IPS-NIHi11 (cell line): ENCODE data around the gene ATP9B.
A peak's percentile ranks its signal among the peaks of the same experiment; 100 is the strongest.

Source experiments
- DNase-seq: peaks from one replicate; pipeline ENCODE4 v3.0.0; 2012; ENCODE audit warnings: mixed read lengths, low spot score

The ATP9B gene

DNA sequence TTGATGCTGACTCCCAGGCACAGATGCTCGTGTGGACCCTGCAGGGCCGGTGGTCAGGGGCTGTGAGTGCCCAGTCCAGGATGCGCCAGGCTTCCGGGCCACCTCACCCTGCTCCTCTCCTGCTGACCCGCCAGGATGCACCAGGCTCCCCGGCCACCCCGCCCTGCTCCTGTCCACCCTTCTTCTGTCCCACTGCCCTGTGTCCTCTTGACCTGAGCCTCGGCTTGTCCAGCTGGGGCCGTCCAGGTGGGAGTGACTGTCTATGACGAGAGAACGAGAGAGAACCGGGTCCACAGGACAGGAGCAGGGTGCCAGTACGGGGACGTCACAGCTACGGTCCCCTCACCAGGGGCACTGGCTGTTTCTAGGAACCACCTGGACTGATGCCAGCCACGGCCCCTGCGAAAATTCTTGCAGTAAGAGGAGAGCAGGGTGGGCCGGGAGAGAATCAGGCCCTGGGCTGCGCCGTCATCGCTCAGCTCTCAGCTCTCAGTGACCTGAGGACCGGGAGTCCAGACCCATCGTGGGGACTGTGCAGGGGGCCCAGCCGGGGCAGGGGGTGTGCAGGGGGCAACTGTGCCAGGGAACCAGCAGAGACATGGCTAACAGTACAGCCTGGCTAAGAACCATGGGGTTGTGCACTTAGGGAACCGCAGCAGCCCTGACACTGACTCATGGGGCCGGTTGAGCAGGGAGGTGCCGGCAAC lies 313.6 kb downstream of the ATP9B start:
- no peak for DNase-seq

DNA sequence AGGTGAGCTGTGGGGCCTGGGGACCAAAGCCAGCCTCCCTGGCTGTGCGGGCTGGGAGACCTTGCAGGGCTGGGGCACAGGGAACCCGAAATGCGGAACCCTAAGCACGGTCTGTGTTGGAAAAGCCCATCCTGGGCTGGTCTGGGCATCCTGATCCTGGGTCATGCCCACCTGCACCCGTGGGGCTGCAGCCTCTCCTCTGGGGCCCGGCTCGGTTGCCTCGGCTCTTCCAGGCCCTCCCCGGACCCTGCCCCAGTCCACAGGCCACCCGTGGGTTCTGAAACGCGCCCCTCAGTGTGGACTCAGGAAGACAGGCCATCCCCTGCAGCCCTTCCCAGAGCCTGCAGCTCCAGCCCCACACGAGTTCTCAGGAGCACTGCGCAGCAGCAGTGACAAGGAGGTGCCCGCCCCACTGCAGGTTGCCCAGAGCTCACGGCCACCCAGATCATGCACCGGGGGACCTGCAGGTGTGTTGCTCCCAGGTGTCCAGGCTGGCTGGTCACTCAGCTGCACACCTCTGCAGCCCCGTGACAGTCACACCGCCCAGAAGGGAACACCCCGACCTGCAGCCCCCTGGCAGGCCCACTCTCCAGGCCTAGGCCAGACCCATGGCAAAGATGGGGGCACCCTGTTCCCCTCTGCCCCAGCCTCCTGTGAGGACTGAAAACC lies 314.3 kb downstream of the ATP9B start:
- no peak for DNase-seq

DNA sequence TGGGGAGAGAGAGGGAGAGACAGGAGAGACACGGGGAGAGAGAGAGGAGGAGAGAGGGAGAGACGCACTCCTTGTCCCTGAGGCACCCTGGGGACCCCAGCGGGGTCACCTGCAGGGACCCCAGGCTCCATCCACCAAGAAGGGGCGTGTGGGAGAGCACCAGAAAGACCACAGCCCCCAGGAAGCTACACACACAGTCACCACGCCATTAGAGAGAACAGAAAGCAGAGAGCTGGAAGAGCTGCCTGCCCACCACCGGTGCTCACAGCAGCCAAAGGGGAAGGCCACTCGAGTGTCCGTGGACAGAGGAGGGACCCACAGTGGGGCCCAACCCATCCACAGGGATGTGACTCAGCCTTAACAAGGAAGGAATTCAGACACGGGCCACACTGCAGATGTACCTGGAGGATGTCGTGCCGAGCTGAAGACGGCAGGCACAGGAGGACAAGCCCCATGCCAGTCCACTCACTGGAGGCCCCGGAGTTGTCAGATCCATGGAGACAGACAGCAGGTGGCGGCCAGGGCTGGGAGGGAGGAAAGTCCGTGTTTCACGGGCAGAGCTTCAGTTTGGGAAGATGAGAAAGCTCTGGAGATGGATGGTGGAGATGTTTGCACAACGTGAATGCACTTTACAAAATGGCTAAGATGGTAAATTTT lies 315.1 kb downstream of the ATP9B start:
- DNase-seq: no peak

DNA sequence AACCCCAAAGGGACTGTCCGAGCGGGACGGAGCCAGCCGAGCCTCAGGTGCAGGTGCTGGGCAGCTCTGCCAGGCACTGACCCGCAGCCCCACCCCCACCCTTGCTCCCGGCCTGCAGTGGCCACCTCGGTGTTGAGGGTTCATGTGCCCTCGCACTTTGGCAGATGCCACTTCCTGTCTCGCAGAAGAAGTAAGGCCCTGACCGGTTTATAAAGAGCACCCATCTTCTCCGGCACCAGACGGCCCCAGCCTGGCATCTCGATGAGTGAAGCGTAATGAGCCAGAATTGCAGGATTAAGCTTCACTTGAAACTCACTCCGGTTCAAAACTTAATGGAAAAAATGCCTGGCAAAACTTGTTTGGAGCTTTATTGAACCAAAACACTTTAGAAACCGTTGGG lies 315.6 kb downstream of the ATP9B start:
- DNase-seq: no peak

DNA sequence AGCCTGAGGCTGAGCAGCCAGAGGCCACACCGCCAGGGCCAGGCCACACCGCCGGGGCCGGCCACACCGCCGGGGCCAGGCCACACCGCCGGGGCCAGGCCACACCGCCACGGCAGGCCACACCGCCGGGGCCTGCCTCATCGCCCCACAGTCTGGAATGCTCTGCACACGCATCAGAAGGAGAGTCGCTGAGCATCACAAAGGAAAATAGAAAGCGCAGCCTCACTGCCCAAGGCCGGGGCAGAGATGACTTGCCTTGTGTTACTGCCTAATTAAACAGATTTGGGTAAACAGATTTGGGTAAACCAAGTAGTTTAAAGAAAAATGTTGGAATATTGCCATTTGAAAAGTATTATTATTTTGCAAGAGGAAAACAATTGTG lies 316.1 kb downstream of the ATP9B start:
- DNase-seq: no peak

DNA sequence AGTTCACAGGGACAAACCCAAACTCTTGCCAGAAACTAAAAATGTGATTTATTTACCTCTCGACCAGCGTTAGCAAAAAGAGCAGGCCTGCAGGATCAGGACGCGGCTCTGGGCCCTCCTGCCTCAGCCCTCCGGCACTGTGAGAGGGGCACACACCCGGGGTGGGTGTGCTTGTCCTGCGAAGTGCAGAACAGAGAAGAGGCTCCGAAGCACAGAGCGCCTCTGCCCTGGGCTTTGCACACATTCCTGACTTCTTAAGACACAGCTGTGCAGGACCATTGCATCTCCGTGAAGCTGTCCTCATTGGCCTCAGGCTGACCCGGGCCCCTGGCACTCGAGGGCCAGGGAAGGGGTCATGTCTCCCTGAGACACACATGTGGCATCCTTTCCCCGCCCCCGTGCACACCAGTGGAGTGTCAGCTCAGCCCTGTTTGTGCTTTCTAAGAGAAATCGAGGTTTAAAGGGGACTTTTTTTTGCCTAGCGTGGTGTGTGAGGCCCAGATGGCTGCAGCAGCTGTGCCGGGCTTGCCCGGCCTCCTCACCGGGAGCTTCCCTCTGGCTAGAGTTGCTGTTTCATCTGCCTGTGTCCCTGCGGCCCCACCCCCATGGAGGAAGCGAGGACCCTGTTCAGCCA lies 316.6 kb downstream of the ATP9B start:
- no peak for DNase-seq

DNA sequence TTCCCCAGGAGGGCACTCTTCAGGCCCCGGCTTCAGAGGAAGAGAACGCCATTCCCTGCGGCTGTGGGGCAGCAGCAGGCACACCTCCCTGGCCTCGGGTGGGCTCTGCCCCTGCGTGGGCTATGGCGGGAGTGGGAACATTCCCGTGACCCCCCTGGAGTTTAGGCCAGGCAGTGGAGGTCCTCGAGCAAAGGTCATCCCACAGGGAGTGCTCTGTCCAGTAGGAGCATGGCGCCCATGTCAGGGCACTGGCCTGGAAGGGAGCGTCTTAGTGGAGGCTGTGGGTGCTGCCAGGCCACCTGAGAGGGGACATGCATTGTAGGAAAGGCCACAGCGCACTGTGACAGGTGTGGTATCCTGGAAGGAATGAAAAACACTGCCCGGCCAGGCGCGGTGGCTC lies 317.4 kb downstream of the ATP9B start:
- DNase-seq: no peak

DNA sequence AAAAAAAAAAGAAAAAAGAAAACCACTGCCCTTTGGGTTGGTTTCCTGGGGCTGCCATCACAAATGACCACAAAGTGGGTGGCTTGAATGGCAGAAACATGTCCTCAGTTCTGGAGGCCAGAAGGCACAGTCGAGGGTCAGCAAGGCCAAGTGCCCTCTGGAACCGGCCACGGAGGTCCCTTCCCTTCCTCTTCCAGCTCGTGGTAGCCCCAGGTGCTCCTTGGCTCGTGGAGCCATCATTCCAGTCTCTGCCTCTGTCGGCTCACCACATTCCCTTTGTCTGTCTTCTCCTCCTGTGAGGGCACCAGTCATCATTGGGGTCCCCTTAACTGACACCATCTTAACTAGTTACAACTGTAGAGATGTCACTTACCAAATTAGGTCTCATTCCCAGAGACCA lies 318.0 kb downstream of the ATP9B start:
- DNase-seq: no peak

DNA sequence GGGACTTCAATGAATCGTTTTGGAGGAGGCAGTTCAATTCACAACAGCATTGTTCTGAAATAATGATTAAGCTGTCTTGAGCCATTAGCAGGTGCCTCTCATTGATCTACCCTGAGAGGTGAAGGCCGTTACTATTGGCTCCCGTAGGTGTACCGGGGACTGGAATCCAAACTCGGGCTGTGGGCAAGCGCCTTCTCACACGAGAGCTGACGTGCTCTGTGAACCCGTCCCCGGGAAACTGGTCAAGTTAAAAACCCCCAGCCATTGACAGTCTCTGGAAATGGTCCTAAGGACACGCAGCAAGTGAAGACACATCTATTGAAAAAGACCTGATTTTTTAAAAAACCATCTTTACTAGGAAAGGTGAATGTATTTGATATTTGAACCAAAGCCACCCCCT lies 318.4 kb downstream of the ATP9B start:
- DNase-seq: no peak

DNA sequence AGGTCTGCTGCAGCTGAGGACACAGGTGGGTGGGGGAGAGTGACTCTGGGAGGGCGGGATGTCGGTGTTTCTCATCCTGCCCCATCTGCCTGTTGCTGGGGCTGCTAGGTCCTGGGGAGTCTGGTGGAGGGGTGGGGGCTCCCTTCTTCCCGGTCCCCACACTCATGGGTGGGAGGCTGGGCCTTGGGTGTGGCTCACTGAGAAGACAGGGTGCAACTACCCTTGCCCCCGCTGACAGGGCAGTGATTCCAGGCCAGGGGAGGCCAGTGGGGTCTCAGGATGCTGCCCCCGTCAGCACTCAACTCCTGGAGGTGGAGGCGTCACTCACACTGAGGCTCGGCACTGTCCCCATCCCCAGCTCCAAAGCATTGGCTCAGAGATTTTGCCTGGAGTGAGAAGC lies 318.8 kb downstream of the ATP9B start:
- no peak for DNase-seq

DNA sequence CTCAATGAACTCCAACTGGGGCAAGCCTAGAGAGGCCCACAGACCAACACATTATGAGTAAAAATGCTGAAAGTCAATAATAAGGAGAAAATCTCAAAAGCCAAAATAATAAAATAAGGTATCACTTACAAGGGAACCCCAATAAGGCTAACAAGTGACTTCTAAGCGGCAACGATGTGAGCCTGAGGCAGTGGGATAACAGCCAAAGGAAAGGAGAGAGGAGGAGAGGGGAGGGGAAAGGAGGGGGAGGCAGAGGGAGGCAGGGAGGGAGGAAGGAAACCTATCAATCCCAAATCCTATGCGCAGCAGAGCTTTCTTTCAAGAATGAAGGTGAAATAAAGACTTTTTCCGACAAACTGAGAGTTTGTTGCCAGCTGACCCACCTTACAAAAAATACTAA lies 320.5 kb downstream of the ATP9B start:
- no peak for DNase-seq

DNA sequence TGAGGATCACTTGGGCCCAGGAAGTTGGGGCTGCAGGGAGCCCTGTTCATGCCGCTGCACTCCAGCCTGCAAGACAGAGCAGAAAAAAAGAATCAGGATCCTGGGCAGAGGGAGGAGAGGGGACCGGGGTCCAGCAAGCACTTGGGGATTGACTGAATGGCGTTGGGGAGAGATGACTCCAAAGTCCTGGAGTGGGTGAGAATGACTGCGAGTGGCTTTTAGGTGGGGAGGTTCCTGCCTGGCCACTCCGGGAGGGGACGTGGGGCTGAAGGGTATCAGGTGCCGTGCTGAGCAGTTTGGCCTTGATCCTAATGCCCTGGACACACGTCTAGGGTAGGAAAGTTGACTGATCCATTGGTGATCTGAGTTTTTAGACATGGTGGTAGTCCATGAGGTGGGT lies 323.0 kb downstream of the ATP9B start:
- no peak for DNase-seq

DNA sequence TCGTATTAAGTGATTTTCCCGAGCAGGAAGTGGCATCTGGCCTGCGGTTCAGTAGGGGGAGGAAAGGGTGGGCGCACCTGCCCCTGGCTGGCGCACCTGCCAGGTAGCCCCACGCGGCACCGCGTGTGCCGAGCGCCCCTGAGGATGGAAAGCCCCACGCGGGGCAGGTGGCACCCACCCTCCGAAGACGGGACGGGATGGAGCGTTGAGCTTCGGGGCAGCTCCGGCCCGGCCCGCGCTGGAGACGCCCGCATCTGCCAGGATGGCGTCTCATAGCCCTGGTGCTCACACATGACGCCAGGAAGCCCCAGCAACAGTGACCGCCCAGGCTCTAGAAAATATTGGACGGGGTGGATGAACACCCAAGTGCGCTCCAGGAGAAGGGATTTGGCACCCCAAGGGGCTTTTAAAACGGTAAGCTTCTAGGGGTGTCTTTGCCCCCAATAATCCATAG lies 324.0 kb downstream of the ATP9B start:
- DNase-seq: no peak

DNA sequence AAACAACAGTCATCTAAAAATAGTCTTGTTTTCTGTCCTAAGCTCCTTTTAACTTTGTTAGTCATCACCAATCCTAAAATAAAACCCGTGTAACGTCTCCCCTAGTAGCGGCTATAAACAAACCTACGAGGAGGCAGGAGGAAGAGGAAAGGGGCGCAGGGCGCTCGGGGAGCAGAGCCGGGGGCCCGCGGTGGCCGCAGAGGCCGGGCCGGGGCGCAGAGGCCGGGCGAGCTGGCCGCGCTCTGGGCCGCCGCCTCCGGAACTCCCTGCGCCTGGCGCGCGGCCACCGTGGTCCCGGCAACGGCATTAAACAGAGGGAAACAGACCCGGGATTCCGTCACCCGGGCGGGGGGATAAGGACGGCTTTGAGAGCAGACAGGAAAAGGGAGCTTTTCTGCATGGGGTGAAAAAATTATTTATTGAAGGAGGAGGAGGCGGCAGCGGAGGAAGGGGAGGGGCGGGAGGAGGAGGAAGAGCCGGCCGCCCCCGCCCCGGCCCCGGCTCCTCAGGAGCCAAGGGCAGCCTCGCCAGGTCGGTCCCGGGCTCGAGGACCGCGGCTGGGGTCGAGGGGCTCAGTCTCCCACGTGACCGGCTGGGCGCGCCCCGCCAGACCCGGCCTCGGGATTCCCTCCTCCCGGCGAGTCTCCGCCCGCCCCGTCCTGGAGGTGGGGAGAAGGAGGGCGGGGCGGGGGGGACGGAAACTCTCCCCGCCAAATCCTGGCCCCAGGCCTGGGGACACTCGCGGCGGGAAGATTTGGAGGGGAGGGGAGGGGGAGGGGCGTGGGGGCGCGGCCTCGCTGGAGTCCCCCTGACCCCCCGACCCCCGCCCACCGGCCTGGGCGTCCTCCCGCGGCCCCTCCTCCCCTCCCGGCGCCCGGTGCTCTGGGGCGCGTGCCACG lies 324.7 kb downstream of the ATP9B start:
- peak; percentile 88 for DNase-seq

DNA sequence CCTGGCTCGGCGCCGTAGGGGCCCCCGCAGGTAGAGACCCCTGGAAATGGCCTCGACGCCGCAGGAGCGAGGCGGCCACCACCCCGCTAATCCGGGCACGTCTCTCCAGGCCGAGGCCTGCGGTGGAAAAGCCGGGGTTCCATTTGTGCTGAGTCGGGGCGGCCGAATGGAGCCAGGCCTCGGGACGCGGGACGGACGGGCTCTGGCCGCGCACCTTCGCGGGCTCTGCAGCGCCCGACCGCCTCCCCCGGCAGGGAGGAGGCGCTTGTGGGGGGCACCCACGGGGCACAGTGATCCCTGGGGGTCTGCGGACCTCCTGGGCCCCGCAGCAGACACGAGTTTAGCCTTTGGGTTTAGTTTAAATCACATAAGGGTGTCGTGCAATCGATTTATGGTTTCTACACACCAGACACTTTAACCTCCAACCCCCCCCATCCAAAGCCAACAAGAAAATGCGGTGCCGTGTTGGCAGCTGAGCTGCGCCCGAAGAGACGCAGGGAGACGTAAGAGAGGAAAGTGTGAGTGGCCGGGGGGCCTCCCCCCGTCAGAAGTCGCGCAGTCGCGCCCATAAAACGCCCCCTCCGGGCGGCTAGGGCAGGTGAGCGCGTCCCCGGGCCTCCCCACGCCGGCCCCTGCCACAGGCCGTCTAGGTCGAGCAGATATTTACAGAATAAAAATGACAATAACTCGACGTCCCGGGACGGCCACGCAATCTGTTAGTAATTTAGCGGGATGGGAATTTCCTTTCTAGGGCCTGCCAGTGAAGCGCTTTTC lies 325.5 kb downstream of the ATP9B start:
- DNase-seq: no peak

DNA sequence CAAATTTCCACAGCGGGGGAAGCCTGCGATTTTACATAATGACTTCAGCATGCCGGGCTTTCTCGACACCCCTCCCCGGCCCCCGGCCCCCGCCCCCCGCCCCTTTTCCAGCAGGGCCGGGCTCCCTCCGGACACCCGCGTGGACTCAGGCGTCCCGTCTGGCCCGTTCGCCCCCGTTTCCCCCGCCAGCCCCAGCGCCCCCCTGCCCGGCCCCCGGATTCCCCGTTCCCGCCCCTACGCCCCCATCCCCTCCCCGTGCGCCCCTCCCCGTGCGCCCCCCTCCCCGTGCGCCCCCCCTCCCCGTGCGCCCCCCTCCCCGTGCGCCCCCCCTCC lies 326.1 kb downstream of the ATP9B start:
- no peak for DNase-seq

DNA sequence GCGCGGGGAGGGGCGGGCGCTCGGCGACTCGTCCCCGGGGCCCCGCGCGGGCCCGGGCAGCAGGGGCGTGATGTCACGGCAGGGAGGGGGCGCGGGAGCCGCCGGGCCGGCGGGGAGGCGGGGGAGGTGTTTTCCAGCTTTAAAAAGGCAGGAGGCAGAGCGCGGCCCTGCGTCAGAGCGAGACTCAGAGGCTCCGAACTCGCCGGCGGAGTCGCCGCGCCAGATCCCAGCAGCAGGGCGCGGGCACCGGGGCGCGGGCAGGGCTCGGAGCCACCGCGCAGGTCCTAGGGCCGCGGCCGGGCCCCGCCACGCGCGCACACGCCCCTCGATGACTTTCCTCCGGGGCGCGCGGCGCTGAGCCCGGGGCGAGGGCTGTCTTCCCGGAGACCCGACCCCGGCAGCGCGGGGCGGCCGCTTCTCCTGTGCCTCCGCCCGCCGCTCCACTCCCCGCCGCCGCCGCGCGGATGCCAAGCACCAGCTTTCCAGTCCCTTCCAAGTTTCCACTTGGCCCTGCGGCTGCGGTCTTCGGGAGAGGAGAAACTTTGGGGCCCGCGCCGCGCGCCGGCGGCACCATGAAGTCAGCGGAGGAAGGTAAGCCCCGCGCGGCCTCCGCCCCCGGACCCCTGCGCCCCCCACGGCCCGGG lies 326.7 kb downstream of the ATP9B start, which contains the start of gene NFATC1:
Gene NFATC1, plus strand, starts transcription at position 170 of the 644 bp plus-strand sequence. Its CDS starts 295 bp downstream, at position 465.
- peak; percentile 81 for DNase-seq

DNA sequence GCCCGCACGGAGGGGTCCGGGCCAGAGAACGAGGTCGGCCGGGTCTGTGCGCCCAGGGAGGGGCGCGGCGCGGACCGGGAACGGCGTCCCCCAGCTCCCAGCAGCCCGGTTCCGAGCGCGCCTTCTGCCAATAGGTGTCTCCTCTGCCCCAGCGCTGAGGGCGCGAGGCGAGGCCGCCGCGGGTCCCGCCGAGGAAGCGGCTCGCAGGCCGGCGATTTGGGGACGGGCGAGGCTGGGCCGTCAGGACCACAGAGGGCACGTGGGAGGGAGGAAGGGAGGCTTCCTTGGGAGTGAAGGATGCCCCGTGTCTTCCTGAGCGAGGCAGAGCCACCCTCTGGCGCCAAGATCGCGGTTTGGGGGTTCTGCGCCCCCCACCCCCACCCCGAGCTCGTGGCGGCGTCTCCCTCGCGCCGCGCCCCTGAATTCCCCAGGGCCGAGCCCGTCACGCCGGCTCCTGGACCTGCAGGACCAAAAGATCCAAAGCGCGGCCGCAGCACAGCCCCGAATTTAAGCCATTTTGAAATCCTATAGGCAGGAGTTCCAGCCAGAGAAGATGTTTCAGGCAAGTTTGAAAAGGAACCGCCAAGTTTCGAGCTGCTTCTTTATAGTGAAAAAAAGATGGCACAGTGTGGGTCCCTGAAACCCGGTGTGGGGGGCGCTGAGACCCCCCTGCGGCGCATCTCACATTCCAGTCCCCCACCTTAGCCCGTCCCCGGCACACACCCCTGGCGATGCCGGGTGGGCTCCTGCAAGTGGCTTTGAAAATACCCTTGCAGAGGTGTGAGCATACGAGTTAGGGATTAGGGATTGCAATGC lies 327.4 kb downstream of the ATP9B start:
- DNase-seq: no peak

DNA sequence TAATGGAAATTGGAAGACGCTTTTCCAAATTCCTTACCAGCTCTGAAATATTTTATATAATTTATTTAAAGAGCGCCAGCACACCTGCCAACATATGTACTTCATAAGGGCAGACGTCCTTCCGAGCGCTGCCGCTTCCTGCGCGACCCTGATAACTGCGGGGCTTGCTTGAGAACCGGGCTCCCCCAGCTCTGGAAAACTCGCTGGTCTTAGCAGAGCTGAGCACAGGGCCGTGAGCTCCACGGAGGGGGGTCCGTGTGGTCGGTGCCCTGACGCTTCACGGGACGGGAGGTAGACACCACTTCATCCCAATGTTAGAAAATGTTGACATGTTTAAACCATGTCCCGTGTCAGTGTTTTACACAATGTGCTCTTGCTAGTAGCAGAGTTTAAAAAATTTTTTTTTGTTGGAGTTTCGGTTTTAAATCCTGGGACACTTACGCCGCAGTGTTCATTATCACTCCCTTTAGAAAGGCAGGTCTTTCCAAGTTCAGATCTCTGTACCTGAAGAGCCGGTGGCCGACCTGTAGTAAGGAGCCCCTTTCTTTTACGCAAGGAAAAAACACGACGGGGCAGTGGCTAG lies 328.1 kb downstream of the ATP9B start:
- no peak for DNase-seq
